NK-92 (cell line): ENCODE measurements around the gene ANKRD22.
"Not testable (repeated sequence)": the region's sequence is repeated elsewhere in the genome, so short reads cannot be mapped to it uniquely, and the experiment has no call there.

Source experiments
- DNase-seq: peaks from one replicate; lab custom pipeline; 2025; ENCODE audit not compliant: unreplicated experiment; lab: John Stamatoyannopoulos, UW

The ANKRD22 gene

GRCh38 chr10:88838766-88839350 lies 12.8 kb downstream of the ANKRD22 start:
- DNase-seq, result no peak

- not testable (repeated sequence) for DNase-seq
Measured at GRCh38 chr10:88837632-88838031, 14.0 kb downstream of the ANKRD22 start.

- DNase-seq, result no peak
Measured at GRCh38 chr10:88835910-88836221, 15.8 kb downstream of the ANKRD22 start.

- DNase-seq, result peak; percentile 36
Measured at GRCh38 chr10:88835096-88835909, 16.3 kb downstream of the ANKRD22 start.

DNA sequence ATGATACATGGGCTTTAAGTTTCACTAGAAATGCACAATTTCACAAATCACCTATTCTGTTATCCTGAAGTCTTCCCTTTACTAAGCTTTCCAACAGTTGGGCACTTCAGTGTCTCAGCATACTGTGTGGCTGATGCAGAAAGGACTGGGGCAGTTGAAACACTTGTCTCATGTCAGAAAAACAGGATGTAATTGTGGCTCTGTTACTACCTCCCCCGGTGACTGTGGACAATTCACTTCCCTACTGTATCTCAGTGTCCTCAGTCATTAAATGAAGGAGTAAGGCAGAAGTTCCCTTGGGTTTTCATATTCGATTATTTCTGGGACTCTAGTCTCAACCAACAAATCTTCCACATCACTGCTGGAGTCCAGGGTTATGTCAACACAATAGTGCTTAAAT lies 17.9 kb downstream of the ANKRD22 start:
- no peak for DNase-seq

- no peak for DNase-seq
Measured at GRCh38 chr10:88833156-88833555, 18.5 kb downstream of the ANKRD22 start.

GRCh38 chr10:88832376-88832775 lies 19.3 kb downstream of the ANKRD22 start:
- DNase-seq, result no peak

GRCh38 chr10:88831709-88832108 lies 19.9 kb downstream of the ANKRD22 start:
- DNase-seq, result no peak

- no peak for DNase-seq
Measured at GRCh38 chr10:88830643-88831268, 20.9 kb downstream of the ANKRD22 start.

DNA sequence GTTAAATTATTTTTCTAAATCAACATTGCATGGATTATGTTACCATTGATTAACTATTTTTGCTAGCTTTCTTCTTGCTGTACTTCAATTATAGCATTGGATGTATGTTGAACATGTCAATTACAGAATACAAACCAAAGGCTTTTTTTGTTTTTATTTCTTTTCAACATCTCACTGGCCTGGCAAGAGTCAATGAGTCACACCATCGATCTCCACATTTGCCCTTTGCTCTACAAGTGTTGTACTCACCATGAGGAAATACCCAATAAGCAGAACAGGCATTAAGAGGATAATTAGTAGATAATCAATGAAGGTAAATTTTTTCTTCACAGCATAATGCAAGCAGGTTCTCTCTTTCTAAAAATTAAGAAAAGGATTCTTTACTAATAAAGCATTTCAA lies 23.3 kb downstream of the ANKRD22 start:
- no peak for DNase-seq

DNA sequence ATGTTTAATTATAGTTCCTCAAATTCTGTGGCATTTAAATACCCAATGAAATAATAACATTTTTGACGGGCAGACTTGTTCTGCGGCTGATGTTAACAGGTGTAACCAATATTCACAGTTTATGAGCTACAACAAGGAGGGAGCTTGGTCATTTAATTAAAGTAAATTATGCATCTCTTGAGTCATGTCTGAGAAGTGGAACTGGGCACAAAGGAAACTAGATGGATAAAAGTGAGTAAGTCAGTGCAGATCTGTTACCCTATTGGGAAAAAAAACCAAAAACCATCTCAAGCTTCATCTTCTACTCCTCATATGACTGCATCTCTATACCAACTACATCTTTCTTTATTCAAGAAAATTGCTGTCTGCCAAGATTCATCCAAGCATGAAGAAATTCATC lies 24.0 kb downstream of the ANKRD22 start:
- DNase-seq, result no peak

DNA sequence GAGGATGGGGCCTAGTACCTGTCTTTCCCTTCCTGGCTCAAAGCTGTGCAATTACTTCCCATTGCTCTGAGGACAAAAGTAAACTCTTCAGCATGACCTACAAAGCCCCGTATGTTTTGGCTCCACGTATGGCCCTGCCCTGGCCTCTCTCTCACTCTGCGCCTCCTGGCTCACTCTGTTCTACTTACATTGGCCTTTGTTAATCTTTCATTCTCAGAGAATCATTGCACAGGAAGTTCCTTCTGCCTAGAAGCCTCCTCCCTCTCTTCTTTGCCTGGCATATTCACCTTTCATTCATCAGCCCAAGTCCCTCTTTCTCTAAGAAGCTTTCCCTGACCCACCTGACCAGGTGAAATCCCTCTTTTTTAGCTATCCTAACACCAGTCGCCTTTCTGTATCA lies 25.3 kb downstream of the ANKRD22 start:
- no peak for DNase-seq

DNA sequence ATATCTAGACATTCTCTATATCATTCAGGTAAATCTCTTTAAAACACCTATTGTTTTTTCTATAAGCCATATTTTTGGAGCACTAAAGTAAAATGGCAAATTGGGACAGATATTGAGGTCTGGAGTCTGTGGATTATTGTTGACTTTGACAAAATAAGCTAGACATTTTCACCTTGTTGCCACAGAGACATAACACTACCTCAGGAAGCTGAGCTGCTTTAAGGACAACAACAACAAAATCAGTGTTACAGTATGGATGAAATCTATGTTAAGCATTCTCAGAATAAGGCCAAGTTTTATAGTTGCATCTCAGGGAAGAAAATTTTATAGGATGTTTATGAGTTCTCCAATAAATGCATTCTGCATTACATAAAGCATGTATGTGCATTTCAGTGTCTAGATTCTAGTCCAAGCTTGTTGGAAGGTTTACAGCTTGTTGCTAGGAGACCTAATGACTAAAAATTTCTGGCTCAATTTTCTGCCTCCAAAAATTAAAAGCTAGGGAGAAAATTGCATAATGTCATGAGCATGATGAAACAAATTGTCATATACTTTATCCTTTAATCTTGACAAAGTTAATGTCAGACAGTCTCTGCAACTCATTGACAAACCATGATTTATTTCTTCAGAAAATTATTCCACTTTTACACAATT lies 30.8 kb downstream of the ANKRD22 start:
- DNase-seq, result no peak

GRCh38 chr10:88819290-88819689 lies 32.4 kb downstream of the ANKRD22 start:
- no peak for DNase-seq

DNA sequence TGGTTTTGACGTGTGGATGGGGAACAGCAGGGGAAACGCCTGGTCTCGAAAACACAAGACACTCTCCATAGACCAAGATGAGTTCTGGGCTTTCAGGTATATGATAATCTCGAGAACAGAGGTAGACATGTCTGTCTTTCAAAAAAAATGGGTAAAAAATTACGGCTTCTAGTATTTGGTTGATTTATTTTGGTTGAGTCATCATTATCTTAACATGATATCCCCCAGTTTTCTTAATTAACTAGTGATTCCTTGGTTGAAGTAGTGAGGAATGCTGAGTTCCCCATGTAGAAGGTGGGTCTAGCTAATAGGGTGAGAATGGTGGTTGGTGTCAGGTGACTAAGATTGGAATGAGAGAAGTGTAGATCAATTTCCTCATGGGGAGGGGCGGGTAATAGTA lies 38.4 kb downstream of the ANKRD22 start:
- DNase-seq, result no peak

DNA sequence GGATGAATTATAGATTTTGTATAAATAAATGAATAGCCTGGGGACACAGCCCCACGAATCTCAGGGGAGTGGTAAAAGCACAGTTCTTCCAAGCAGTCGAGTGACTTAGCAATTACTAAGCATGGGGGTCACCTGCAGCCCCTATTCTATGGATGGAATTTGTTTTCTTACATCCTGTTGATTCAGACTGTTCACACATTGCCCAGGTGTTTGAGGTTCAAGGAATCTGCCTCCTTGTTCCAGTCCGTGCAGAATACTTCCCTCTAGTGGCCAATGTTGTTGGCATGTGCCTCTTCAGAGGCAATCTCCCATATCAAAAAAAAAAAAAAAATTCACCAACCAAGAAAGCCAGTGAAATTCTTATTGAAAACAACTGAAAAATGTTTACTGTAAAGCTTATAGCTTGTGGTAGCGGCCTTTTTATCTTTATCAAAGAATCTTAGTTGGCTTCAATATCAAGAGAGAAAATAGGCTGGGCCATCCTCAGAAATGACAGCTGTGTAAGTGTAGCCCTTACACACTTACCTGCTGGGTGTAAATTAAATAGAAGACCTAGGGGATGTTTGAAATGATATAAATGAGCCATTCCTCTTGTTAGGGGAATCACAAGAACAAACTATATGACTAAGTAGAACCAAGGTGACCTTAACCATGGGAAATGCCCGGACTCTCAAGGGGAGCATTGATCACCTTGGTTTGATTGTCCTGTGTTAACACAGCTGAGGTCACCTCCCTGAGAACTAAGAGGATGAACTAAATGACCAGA lies 41.3 kb downstream of the ANKRD22 start:
- DNase-seq, result no peak

DNA sequence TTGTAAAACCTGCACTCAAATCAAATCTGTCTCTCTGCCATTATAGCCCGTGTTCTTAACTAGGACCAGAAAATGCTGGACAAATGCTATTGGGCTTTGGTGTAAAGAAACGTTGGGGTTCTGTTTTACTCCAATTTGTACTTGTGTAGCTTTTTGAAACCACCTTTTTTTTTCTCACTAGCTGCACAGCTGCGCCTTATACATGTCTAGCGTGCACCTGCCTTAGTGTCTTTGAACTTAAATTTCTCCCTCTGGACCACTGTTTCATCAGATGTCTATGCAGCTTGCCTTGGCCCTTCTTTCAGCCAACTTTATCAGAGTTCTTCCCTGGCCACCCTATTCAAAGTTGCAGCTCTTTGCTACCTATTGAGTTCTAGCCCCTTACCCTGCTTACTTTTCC lies 42.0 kb downstream of the ANKRD22 start:
- DNase-seq, result no peak

DNA sequence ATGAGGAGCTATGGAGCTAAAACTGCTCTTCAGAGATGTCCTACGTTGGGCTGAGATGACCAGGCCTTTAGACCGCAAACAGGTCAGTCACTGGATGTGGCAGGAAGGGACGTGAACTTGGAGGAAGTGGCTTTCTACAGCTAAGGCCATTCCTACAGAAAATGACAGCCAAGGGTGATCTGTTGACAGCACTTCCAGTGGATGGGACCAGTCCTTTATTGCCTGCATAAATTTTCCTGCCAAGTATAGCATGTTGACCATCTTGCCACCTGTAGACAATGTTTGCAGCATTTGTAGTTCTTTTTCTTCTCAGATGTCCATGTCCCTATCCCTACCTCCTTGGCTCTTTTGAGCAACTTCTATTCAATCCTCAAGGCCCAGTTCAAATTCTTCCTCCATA lies 45.7 kb downstream of the ANKRD22 start:
- no peak for DNase-seq

DNA sequence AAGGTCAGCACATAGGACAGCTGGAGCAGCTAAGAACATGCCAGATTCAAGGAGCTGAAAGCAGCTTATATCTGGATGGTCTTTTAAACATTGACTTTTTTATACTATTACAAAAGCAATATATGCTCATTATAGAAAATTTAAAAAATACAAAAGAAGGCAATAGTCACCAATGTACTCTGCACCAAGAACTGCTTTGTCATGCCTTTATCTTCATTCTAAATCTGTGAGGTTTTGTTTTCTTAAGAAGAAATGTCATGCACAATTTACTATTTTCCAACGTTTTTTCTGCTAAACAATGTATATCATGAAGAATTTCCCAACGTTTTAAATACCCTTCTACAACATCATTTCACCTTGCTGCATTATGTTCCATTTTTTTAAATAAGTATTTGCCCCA lies 46.3 kb downstream of the ANKRD22 start:
- no peak for DNase-seq

DNA sequence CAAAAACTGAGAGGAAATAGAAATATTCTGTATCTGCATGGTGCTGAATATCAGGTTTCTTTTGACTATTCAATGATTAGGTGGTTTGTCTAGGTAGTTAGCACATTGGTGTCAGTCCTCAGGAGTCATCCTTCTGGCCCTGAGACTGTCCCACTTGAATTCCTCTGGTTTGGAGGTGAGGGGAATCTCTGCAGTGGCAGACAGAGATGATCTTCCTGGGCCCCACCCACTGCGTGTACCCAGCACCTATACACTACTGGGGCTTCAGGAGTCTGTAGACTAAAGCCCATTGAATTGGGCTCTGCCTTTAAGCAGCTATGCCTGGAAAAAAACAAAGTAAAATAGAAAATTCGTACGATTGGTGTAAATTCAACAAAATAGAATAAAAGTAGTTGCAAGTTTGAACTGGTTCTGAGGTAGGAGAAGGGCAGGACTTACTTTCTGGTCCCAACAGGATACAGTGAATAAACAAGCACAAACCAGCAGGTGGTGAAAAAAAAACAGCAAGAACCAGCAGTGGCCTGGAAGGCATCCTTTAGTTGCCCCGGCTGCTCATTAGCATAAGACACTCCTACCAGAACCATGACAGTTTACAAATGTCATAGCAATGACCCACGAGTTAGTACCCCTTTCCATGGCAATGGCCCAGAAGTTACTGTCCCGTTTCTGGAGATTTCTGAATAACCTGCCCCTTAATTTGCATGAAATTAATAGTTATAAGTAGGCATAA lies 47.4 kb downstream of the ANKRD22 start:
- no peak for DNase-seq

DNA sequence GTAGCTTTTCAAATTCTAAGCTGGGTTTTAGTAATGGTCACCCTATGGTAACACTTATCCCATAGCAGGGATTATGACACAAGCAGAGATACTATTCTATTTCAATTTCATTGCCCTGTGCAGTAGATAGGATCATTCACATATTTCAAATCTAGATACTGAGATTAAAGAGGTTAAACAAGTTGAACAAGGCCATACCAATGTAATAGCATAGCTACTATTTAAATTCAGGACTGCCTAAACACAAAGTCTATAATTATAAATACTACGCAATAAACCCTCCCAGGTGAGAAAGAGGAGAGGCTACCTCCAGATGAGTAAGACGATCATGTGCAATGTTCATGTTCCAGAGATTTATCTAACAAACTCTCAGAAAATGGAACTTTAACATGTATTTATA lies 48.0 kb downstream of the ANKRD22 start:
- no peak for DNase-seq
